ENCODE results near the gene KMT2A. TPM values are rescaled to one million over a fixed set of nuclear protein-coding genes. Genes with fewer than 3 reads are reported as not detected.
A peak's percentile ranks its signal among the peaks of the same experiment; 100 is the strongest.

The KMT2A gene
- total RNA-seq, 1 donor from 2014 or later: 63.6 TPM

- Histone ChIP-seq H3K9me3 (ENCODE audit: low read depth) (no peaks in the 10 kb centered on the region), H4K20me1 (ENCODE audit: low read depth) (peaks cover 63% of the 10 kb centered on the region), H2AFZ (replicated peaks) (no peak overlapping the region), H3K4me2 (peak overlapping the region; percentile 87), H3F3A (ENCODE audit: low read depth) (peaks cover 59% of the 10 kb centered on the region), H3K4me3 (peak overlapping the region; percentile 99), H3K27me3 (no peaks in the 10 kb centered on the region), H3K27ac (peak overlapping the region; percentile 82), H3K9ac (peak overlapping the region; percentile 91), H3K79me2 (ENCODE audit: low read depth) (peaks cover 69% of the 10 kb centered on the region), H3K36me3 (peaks cover 13% of the 10 kb centered on the region), H3K4me1 (peaks cover 56% of the 10 kb centered on the region)
- Mint-ChIP-seq H3K27me3 (ENCODE audit: insufficient read depth, low read depth) (peaks cover 5% of the 10 kb centered on the region), H3K9me3 (no peaks in the 10 kb centered on the region), H3K36me3 (peaks cover 4% of the 10 kb centered on the region), H3K4me3 (peak overlapping the region; percentile 94), H3K27ac (no peak overlapping the region), H3K4me1 (peaks cover 52% of the 10 kb centered on the region)
- DNase-seq (ENCODE audit: low spot score): peak; percentile 70
- TF ChIP-seq, protein P1, sequence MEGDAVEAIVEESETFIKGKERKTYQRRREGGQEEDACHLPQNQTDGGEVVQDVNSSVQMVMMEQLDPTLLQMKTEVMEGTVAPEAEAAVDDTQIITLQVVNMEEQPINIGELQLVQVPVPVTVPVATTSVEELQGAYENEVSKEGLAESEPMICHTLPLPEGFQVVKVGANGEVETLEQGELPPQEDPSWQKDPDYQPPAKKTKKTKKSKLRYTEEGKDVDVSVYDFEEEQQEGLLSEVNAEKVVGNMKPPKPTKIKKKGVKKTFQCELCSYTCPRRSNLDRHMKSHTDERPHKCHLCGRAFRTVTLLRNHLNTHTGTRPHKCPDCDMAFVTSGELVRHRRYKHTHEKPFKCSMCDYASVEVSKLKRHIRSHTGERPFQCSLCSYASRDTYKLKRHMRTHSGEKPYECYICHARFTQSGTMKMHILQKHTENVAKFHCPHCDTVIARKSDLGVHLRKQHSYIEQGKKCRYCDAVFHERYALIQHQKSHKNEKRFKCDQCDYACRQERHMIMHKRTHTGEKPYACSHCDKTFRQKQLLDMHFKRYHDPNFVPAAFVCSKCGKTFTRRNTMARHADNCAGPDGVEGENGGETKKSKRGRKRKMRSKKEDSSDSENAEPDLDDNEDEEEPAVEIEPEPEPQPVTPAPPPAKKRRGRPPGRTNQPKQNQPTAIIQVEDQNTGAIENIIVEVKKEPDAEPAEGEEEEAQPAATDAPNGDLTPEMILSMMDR (IDR thresholded peaks at IDR 0.05): no peak
- no peak for TF ChIP-seq EZH2phosphoT487 (IDR thresholded peaks at IDR 0.05)
- TF ChIP-seq EZH2 (IDR thresholded peaks at IDR 0.05): no peak
Observed at GRCh38 chr11:118438314-118438931, 2.1 kb downstream of the KMT2A start.

GRCh38 chr11:118439646-118440045, 3.4 kb downstream of the KMT2A start:
- TF ChIP-seq EZH2phosphoT487 (IDR thresholded peaks at IDR 0.05) (no peak), EZH2 (IDR thresholded peaks at IDR 0.05) (no peak)
- TF ChIP-seq, protein P1 (IDR thresholded peaks at IDR 0.05): no peak
- H3K36me3 ChIP-seq: peaks cover 13% of the 10 kb centered on the region
- no peak for DNase-seq (ENCODE audit: low spot score)
- peak overlapping the region; percentile 94 for H3K4me3 Mint-ChIP-seq
- H2AFZ ChIP-seq (replicated peaks): no peak overlapping the region
- H3K27ac Mint-ChIP-seq: no peak overlapping the region
- peaks cover 48% of the 10 kb centered on the region for H3F3A ChIP-seq (ENCODE audit: low read depth)
- H3K9me3 Mint-ChIP-seq: no peaks in the 10 kb centered on the region
- no peaks in the 10 kb centered on the region for H3K9me3 ChIP-seq (ENCODE audit: low read depth)
- peak overlapping the region; percentile 87 for H3K4me2 ChIP-seq
- peak overlapping the region; percentile 8 for H3K27ac ChIP-seq
- H3K9ac ChIP-seq: peak overlapping the region; percentile 7
- H4K20me1 ChIP-seq (ENCODE audit: low read depth): peaks cover 75% of the 10 kb centered on the region
- H3K79me2 ChIP-seq (ENCODE audit: low read depth): peaks cover 82% of the 10 kb centered on the region
- peaks cover 4% of the 10 kb centered on the region for H3K36me3 Mint-ChIP-seq
- H3K4me1 ChIP-seq: peaks cover 54% of the 10 kb centered on the region
- H3K4me3 ChIP-seq: peak overlapping the region; percentile 99
- H3K27me3 Mint-ChIP-seq (ENCODE audit: insufficient read depth, low read depth): peaks cover 5% of the 10 kb centered on the region
- peaks cover 41% of the 10 kb centered on the region for H3K4me1 Mint-ChIP-seq
- H3K27me3 ChIP-seq: no peaks in the 10 kb centered on the region

DNA sequence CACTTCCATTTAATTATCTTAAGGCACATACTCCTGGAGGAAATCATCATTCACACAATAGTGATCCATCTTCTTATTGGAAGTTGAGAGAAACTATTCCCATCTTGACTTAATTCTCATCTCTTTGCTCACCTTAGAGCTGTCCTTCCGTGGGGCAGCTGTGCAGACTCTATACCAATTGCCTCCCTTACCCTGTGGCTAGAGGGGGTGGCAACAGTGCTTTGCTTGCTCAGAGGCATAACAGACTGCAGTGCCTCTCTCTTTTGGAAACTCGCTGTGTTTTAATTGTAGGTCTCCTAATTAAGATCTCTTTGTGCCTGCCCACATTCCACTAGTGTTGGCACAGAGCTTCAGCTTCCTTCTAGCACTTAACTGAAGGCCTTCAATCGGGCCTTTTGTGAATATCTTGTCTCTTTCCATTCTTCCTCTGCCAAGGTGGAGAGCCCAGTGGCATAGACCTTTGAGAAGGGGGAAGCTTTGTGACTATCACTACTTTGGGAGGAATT, 5.5 kb downstream of the KMT2A start:
- Histone ChIP-seq H4K20me1 (ENCODE audit: low read depth) (peaks cover 97% of the 10 kb centered on the region), H3K9ac (no peak overlapping the region), H3K27me3 (no peaks in the 10 kb centered on the region), H3K36me3 (peaks cover 13% of the 10 kb centered on the region), H3K4me2 (peak overlapping the region; percentile 87), H3F3A (ENCODE audit: low read depth) (peaks cover 35% of the 10 kb centered on the region), H3K27ac (no peak overlapping the region), H3K79me2 (ENCODE audit: low read depth) (peaks cover 100% of the 10 kb centered on the region), H3K4me1 (peaks cover 60% of the 10 kb centered on the region), H2AFZ (replicated peaks) (no peak overlapping the region), H3K4me3 (peak overlapping the region; percentile 18), H3K9me3 (ENCODE audit: low read depth) (no peaks in the 10 kb centered on the region)
- Mint-ChIP-seq H3K4me1 (peaks cover 38% of the 10 kb centered on the region), H3K27me3 (ENCODE audit: insufficient read depth, low read depth) (no peaks in the 10 kb centered on the region), H3K9me3 (no peaks in the 10 kb centered on the region), H3K4me3 (no peak overlapping the region), H3K36me3 (peaks cover 14% of the 10 kb centered on the region), H3K27ac (peak overlapping the region; percentile 3)
- peak; percentile 29 for DNase-seq (ENCODE audit: low spot score)
- TF ChIP-seq EZH2 (IDR thresholded peaks at IDR 0.05) (no peak), EZH2phosphoT487 (IDR thresholded peaks at IDR 0.05) (no peak)
- TF ChIP-seq, protein P1 (IDR thresholded peaks at IDR 0.05): no peak
